Stomach (tissue), 4 donors: Measurements from ENCODE around the gene TMPRSS4.

ENCODE experiments used
- CTCF ChIP-seq, 7 experiments: fragments of 450-650 bp in 4 of 7; fragments of 200-600 bp in 3 of 7; sonication (generic) in 3 of 7; IDR thresholded peaks; one replicate each; pipeline ENCODE4 v1.5.1; 2016 to 2019; ENCODE audit warnings: antibody characterized with exemption in 7 of 7, control low read depth in 2 of 7, mild to moderate bottlenecking in 1 of 7
- EP300 ChIP-seq: sonication (generic); formaldehyde crosslinking; IDR thresholded peaks from one replicate; pipeline ENCODE4 v1.6.1; 2017; ENCODE audit warnings: antibody characterized with exemption
- POLR2A ChIP-seq, 4 donors: fragments of 450-650 bp; IDR thresholded peaks; one replicate each; pipeline ENCODE4 v1.6.1; 2016; ENCODE audit warnings: antibody characterized with exemption in 4 of 4, control low read depth in 2 of 4, mild to moderate bottlenecking in 1 of 4, moderate library complexity in 1 of 4
- POLR2AphosphoS5 ChIP-seq, 3 donors: sonication (generic); formaldehyde crosslinking; IDR thresholded peaks; one replicate each; pipeline ENCODE4 v1.6.1; 2016; ENCODE audit warnings: antibody characterized with exemption in 3 of 3

- no peak for TF ChIP-seq POLR2A (IDR thresholded peaks at IDR 0.05)
- no peak for TF ChIP-seq CTCF (IDR thresholded peaks at IDR 0.05)
- TF ChIP-seq POLR2AphosphoS5 (IDR thresholded peaks at IDR 0.05), result no peak
- no peak for TF ChIP-seq EP300
These were observed 7.8 kb upstream of the TMPRSS4 start for GRCh38 chr11:118068945-118069612.
